Measurements from ENCODE around the gene ZNF280D.

Gene ZNF280D

GRCh38 chr15:56587686-56588085 is 145.6 kb downstream of the ZNF280D start:
- H3K27ac ChIP-seq (ENCODE audit: low read depth, low read length) = no peak overlapping the region
- no peaks in the 10 kb centered on the region for H3K4me1 ChIP-seq (ENCODE audit: control insufficient read depth, insufficient read depth, low read length)
- H3K9me3 ChIP-seq (ENCODE audit: control insufficient read depth, insufficient read depth, low read depth, low read length) = peaks cover 15% of the 10 kb centered on the region; the same call in 1 of the 2 replicates
- H3K27me3 ChIP-seq (ENCODE audit: control insufficient read depth, insufficient read depth, low read length) = no peaks in the 10 kb centered on the region
- no peaks in the 10 kb centered on the region for H3K36me3 ChIP-seq (ENCODE audit: control insufficient read depth, insufficient read depth, low read length)
- H3K4me3 ChIP-seq (ENCODE audit: low read depth, low read length) = no peak overlapping the region
- no peak overlapping the region for H3K9ac ChIP-seq (ENCODE audit: low read length)

GRCh38 chr15:56586206-56586605 is 147.1 kb downstream of the ZNF280D start:
- Histone ChIP-seq H3K27ac (ENCODE audit: low read depth, low read length) (no peak overlapping the region), H3K4me3 (ENCODE audit: low read depth, low read length) (no peak overlapping the region), H3K4me1 (ENCODE audit: control insufficient read depth, insufficient read depth, low read length) (no peaks in the 10 kb centered on the region), H3K36me3 (ENCODE audit: control insufficient read depth, insufficient read depth, low read length) (no peaks in the 10 kb centered on the region), H3K27me3 (ENCODE audit: control insufficient read depth, insufficient read depth, low read length) (no peaks in the 10 kb centered on the region), H3K9ac (ENCODE audit: low read length) (no peak overlapping the region), H3K9me3 (ENCODE audit: control insufficient read depth, insufficient read depth, low read depth, low read length) (peaks cover 15% of the 10 kb centered on the region; the same call in 1 of the 2 replicates)

GRCh38 chr15:56582785-56583184 is 150.5 kb downstream of the ZNF280D start:
- no peaks in the 10 kb centered on the region for H3K27me3 ChIP-seq (ENCODE audit: control insufficient read depth, insufficient read depth, low read length)

More at GRCh38 chr15:56582785-56583184, 150.5 kb downstream of the ZNF280D start:
- Histone ChIP-seq H3K4me3 (ENCODE audit: low read depth, low read length) (no peak overlapping the region), H3K4me1 (ENCODE audit: control insufficient read depth, insufficient read depth, low read length) (no peaks in the 10 kb centered on the region), H3K9me3 (ENCODE audit: control insufficient read depth, insufficient read depth, low read depth, low read length) (peaks cover 15% of the 10 kb centered on the region; the same call in 1 of the 2 replicates), H3K27ac (ENCODE audit: low read depth, low read length) (no peak overlapping the region), H3K9ac (ENCODE audit: low read length) (no peak overlapping the region), H3K36me3 (ENCODE audit: control insufficient read depth, insufficient read depth, low read length) (no peaks in the 10 kb centered on the region)
